HFF-Myc (cell line): ENCODE data around the gene HOXD8.

ENCODE experiments used
- DNase-seq: peaks from one replicate; pipeline ENCODE4 v3.0.0-alpha.2; 2011; ENCODE audit warnings: low read depth; ENCODE audit errors: extremely low read depth
- H3K4me3 ChIP-seq: replicated peaks from 2 replicates; pipeline ENCODE4 v1.5.1; 2011; ENCODE audit warnings: low read depth, mild to moderate bottlenecking, control low read depth, low read length
- TF ChIP-seq, protein P1 (sequence below): IDR thresholded peaks from 2 replicates; pipeline ENCODE4 v1.5.1; 2012; ENCODE audit warnings: mild to moderate bottlenecking, low read depth, low read length, control low read depth; ENCODE audit errors: missing control alignments

The HOXD8 gene

DNA sequence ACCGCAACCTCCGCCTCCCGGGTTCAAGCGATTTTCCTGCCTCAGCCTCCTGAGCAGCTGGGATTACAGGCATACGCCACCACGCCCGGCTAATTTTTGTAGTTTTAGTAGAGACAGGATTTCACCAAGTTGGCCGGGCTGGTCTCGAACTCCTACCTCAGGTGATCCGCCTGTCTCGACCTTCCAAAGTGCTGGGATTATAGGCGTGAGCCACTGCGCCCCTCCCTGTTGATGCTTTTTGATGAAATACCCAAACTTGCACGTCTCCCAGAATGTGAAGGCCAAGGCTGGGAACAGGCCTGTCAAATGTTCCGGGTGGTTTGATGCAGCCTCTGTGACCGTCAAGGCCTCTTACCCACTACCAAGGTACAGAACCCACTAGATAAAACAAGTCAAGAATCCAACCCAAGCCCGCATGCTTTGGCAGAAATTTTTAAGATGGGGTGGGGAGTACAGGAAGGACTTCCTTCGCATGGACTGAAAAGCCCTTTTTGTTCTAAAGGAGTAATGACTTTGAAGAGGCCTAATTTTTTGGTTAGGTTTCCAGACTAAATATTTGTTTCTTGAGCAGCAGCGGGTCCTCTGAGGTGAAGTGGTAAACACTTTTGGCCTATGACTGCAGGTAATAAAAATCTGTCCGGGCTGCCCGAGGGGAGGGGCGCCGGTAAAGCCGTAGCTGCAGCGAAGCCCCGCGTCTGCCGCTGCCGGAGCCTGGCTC, 42.0 kb upstream of the HOXD8 start:
- TF ChIP-seq, protein P1, sequence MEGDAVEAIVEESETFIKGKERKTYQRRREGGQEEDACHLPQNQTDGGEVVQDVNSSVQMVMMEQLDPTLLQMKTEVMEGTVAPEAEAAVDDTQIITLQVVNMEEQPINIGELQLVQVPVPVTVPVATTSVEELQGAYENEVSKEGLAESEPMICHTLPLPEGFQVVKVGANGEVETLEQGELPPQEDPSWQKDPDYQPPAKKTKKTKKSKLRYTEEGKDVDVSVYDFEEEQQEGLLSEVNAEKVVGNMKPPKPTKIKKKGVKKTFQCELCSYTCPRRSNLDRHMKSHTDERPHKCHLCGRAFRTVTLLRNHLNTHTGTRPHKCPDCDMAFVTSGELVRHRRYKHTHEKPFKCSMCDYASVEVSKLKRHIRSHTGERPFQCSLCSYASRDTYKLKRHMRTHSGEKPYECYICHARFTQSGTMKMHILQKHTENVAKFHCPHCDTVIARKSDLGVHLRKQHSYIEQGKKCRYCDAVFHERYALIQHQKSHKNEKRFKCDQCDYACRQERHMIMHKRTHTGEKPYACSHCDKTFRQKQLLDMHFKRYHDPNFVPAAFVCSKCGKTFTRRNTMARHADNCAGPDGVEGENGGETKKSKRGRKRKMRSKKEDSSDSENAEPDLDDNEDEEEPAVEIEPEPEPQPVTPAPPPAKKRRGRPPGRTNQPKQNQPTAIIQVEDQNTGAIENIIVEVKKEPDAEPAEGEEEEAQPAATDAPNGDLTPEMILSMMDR: no peak
- DNase-seq: no peak
- H3K4me3 ChIP-seq: peak overlapping the region; percentile 20; the same call in 1 of the 2 replicates

DNA sequence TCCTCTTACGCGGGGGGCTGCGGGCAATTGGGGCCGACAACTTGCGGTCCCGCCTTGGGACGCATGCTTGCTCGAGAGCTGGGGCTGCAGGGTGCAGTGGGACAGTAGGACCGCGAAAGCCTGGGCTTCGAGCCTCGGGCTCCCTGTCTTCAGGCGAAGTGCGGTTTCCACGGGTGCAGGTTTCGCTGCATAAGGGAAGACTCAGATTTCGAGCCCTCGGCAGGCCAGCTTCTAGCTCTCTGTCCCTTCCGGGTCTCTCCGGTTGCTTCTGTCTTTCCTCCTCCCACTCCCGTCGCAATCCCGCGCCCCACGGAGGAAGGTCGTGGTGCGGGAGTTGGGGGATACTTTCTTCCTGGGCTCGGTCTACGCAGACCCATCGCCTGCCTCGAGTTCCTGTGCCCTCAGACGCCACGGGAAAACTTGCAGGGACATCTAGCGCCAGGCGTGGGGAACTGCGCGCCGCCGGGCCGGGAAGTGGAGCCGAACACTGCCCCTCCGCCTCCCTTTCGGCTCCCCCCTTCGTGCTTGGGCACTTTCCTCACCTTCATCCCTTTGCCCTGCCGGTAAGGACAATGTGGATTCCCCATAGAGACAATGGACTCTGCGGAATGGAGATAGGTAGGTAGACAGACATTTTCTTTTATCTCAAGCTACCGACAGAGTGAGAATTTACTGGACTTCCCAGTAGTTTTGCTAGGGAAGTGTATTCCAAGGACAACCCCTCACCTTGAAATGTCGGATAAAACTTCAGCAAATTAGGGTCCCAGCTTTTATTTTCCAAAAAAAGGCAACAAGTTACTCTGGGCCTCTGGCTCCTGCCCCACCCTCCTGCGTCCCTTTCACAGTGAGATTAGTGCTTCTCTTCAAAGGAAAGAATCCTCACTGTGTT, 41.2 kb upstream of the HOXD8 start:
- DNase-seq: no peak
- TF ChIP-seq, protein P1: peak; percentile 68
- H3K4me3 ChIP-seq: peak overlapping the region; percentile 20; the same call in 1 of the 2 replicates

DNA sequence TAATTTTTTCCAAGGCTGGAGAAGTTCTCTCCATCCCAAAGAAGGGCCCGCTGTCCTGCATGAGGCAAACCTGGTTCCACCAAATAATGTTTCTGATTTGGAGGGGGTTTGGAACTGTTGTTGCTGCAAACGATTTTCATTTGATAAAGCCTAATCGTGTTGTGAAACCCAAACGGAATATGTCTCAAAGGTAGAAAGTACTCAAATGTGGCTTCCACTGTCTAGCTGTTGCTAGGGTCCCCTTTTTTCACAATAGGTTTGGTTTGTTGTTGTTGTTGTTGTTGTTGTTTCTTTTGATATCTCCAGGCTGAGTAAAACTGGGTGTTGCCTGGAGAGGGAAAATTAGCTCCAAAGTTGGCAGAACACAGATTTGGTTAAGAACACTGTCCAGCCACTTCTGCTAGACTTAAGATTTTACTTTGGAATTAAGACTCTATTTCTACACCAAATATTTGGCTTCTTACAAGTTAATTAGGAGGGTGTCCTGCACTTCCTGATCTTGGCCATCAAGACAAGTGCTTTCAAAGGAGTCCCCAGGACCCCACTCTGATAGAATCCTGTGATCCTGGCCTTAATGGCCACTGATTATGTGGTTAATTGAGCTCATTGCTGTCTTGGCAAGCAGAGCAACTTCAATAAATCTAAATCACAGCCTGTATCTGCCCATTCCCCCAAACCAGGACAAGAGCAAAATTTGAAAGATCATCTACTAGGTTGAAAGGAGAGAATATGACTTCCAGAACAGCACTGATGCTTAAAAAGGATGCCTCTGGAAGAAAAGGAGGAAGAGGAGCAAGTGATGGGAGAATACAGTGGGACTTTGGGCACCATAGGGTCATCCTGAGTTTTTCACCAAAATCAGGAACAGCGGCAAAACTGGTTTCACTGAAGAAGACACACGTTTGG, 40.3 kb upstream of the HOXD8 start:
- TF ChIP-seq, protein P1: no peak
- H3K4me3 ChIP-seq: no peak overlapping the region
- DNase-seq: no peak

DNA sequence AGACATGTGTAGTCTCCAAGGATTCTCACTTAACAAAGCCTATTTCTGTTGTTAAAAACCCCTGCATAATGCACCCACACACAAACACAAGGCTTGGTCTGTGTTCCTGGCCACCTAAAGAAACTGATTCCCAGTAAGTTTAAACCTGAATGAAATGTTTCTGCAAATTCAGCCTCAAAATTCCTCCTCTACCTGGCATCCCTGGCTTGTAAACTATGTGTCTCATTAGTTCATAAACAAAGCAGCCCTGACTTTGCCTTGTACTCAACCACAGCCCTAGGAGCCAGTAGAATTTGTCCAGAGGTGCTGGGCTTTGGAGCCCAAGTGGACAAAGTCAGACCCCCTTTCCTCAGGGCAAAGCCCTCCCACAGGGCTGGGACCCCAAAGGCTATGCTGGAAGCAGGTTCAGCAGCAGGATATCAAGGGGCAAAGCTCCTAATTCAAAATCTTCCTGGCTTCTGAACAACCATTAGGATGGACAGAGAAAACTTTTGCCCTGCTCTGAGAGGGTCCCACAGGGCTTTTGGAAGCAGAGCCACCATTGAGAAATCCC, 39.6 kb upstream of the HOXD8 start:
- no peak overlapping the region for H3K4me3 ChIP-seq
- TF ChIP-seq, protein P1: no peak
- DNase-seq: no peak

DNA sequence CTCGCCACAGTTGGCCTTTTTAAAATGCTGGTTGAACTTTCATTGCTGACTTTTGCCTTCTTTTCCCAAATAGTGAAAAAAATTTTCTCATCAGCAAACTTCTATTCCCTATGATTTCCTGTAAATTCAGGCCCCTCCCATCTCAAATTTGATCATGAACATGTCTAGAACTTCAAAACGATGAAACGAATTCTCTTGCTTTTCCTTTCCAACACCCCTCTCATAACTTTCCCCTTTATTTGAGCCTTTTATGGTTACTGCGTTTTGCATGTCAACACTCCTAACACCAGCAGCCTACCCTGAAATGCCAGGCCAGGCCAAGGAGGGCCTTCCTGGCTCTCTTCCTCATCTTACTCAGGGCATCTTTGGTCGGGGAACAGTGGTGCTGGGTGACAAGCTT, 38.6 kb upstream of the HOXD8 start:
- TF ChIP-seq, protein P1: no peak
- no peak overlapping the region for H3K4me3 ChIP-seq
- DNase-seq: no peak
